ENCODE data around the gene ARHGEF16. TPM values are rescaled to one million over a fixed set of nuclear protein-coding genes. Genes with fewer than 3 reads are reported as not detected.

The ARHGEF16 gene
- polyA plus RNA-seq, 1 of the 3 experiments (the other 2 are of a cell fraction), result 0.18 TPM

DNA sequence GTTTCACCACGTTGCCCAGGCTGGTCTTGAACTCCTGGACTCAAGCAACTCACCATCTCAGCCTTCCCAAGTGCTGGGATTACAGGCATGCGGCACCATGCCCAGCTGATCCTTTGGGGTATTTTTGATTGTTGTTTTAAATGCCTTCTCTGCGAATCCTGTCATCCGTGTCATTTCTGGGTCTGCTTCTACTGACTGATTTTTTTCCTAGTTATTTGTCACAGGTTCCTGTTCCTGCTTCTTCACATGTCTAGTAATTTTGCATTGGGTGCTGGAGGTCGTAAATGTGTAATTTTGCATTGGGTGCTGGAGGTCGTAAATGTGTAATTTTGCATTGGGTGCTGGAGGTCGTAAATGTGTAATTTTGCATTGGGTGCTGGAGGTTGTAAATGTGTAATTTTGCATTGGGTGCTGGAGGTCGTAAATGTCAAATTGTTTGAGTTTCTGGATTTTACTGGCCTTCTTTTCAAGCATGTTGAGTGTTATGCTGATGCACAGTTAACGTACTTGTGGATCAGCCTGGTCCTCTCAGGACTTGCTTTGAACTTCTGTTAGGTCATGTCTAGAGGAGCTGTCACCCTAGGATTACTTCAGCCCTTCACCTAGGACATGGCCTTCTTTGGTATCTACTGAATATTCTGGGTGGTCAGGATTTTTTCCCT lies 4.1 kb upstream of the ARHGEF16 start:
- 29% methylated on average over 9 of the region's 9 CpGs for WGBS (ENCODE audit: low lambda C conversion rate)
- H3K9me3 ChIP-seq, result no peaks in the 10 kb centered on the region
- no peaks in the 10 kb centered on the region for H3K27me3 ChIP-seq (ENCODE audit: insufficient read depth)
- no peak for DNase-seq
- H3K4me1 ChIP-seq (ENCODE audit: control insufficient read depth in 1 of 2, insufficient read depth in 2 of 2, low read depth in 1 of 2, low read length in 1 of 2), result peaks cover 0 to 4% of the 10 kb centered on the region in 2 experiments; a peak in 1 of 4 replicates
- H3K27ac ChIP-seq (ENCODE audit: low read depth in 2 of 2, low read length in 1 of 2), result no peak overlapping the region
- no peaks in the 10 kb centered on the region for H4K20me1 ChIP-seq (ENCODE audit: insufficient read depth)
- H3K9ac ChIP-seq, result no peak overlapping the region
- no peaks in the 10 kb centered on the region for H3K36me3 ChIP-seq (replicated peaks in 1 of 2; ENCODE audit: control insufficient read depth in 1 of 2, insufficient read depth in 2 of 2, low read length in 1 of 2)
- ChIA-PET POLR2A (no interaction called here), CTCF (interaction anchor here (0.9 to 2.1 kb wide), 3 partner anchors 31 to 169 kb away, joined by 3 to 8 read pairs (median 4); no protein-coding TSS in a partner anchor)
- no peak overlapping the region for H3K4me2 ChIP-seq
- no peaks in the 10 kb centered on the region for H3F3A ChIP-seq (replicated peaks; ENCODE audit: insufficient read depth)
- H3K4me3 ChIP-seq (ENCODE audit: low read depth in 2 of 2, low read length in 1 of 2), result no peak overlapping the region
- no peak overlapping the region for H2AFZ ChIP-seq (ENCODE audit: low read depth)
- no peaks in the 10 kb centered on the region for H3K79me2 ChIP-seq (ENCODE audit: insufficient read depth)
- TF ChIP-seq EP300 (IDR thresholded peaks at IDR 0.05; ENCODE audit: borderline replicate concordance in 1 of 2, low read depth in 1 of 2, low read length in 1 of 2) (no peak), TEAD4 (IDR thresholded peaks at IDR 0.05; ENCODE audit: borderline replicate concordance, insufficient read depth) (no peak), MXI1 (IDR thresholded peaks at IDR 0.05; ENCODE audit: low read depth, low read length) (no peak), EZH2phosphoT487 (IDR thresholded peaks at IDR 0.05; ENCODE audit: borderline replicate concordance, low read depth) (no peak), FOXM1 (IDR thresholded peaks at IDR 0.05; ENCODE audit: low read depth) (no peak), NFIC (IDR thresholded peaks at IDR 0.05; ENCODE audit: borderline replicate concordance) (no peak), GABPA (IDR thresholded peaks at IDR 0.05; ENCODE audit: low read depth) (no peak), POLR2AphosphoS5 (IDR thresholded peaks at IDR 0.05; ENCODE audit: low read depth, low read length) (no peak), SIN3A (IDR thresholded peaks at IDR 0.05; ENCODE audit: borderline replicate concordance, low read depth, low read length) (no peak), FOSL2 (IDR thresholded peaks at IDR 0.05; ENCODE audit: borderline replicate concordance, low read depth) (no peak), TAF1 (IDR thresholded peaks at IDR 0.05; ENCODE audit: borderline replicate concordance, low read depth, low read length) (no peak), GATA2 (CRISPR knock-in tag; IDR thresholded peaks at IDR 0.05) (no peak), TCF12 (IDR thresholded peaks at IDR 0.05) (no peak), SMC3 (IDR thresholded peaks at IDR 0.05; ENCODE audit: low read depth, low read length) (no peak)
- TF ChIP-seq, protein P1, sequence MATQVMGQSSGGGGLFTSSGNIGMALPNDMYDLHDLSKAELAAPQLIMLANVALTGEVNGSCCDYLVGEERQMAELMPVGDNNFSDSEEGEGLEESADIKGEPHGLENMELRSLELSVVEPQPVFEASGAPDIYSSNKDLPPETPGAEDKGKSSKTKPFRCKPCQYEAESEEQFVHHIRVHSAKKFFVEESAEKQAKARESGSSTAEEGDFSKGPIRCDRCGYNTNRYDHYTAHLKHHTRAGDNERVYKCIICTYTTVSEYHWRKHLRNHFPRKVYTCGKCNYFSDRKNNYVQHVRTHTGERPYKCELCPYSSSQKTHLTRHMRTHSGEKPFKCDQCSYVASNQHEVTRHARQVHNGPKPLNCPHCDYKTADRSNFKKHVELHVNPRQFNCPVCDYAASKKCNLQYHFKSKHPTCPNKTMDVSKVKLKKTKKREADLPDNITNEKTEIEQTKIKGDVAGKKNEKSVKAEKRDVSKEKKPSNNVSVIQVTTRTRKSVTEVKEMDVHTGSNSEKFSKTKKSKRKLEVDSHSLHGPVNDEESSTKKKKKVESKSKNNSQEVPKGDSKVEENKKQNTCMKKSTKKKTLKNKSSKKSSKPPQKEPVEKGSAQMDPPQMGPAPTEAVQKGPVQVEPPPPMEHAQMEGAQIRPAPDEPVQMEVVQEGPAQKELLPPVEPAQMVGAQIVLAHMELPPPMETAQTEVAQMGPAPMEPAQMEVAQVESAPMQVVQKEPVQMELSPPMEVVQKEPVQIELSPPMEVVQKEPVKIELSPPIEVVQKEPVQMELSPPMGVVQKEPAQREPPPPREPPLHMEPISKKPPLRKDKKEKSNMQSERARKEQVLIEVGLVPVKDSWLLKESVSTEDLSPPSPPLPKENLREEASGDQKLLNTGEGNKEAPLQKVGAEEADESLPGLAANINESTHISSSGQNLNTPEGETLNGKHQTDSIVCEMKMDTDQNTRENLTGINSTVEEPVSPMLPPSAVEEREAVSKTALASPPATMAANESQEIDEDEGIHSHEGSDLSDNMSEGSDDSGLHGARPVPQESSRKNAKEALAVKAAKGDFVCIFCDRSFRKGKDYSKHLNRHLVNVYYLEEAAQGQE (IDR thresholded peaks at IDR 0.05; ENCODE audit: low read depth, low read length), result no peak
- TF ChIP-seq, protein P2, sequence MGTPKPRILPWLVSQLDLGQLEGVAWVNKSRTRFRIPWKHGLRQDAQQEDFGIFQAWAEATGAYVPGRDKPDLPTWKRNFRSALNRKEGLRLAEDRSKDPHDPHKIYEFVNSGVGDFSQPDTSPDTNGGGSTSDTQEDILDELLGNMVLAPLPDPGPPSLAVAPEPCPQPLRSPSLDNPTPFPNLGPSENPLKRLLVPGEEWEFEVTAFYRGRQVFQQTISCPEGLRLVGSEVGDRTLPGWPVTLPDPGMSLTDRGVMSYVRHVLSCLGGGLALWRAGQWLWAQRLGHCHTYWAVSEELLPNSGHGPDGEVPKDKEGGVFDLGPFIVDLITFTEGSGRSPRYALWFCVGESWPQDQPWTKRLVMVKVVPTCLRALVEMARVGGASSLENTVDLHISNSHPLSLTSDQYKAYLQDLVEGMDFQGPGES (IDR thresholded peaks at IDR 0.05; ENCODE audit: low read depth, low read length), result no peak
- TF ChIP-seq, protein P3, sequence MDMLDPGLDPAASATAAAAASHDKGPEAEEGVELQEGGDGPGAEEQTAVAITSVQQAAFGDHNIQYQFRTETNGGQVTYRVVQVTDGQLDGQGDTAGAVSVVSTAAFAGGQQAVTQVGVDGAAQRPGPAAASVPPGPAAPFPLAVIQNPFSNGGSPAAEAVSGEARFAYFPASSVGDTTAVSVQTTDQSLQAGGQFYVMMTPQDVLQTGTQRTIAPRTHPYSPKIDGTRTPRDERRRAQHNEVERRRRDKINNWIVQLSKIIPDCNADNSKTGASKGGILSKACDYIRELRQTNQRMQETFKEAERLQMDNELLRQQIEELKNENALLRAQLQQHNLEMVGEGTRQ (IDR thresholded peaks at IDR 0.05; ENCODE audit: borderline replicate concordance, low read depth, low read length), result no peak
- TF ChIP-seq, protein P4, sequence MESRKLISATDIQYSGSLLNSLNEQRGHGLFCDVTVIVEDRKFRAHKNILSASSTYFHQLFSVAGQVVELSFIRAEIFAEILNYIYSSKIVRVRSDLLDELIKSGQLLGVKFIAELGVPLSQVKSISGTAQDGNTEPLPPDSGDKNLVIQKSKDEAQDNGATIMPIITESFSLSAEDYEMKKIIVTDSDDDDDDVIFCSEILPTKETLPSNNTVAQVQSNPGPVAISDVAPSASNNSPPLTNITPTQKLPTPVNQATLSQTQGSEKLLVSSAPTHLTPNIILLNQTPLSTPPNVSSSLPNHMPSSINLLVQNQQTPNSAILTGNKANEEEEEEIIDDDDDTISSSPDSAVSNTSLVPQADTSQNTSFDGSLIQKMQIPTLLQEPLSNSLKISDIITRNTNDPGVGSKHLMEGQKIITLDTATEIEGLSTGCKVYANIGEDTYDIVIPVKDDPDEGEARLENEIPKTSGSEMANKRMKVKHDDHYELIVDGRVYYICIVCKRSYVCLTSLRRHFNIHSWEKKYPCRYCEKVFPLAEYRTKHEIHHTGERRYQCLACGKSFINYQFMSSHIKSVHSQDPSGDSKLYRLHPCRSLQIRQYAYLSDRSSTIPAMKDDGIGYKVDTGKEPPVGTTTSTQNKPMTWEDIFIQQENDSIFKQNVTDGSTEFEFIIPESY (IDR thresholded peaks at IDR 0.05; ENCODE audit: borderline replicate concordance, low read depth), result no peak
- TF ChIP-seq, protein P5, sequence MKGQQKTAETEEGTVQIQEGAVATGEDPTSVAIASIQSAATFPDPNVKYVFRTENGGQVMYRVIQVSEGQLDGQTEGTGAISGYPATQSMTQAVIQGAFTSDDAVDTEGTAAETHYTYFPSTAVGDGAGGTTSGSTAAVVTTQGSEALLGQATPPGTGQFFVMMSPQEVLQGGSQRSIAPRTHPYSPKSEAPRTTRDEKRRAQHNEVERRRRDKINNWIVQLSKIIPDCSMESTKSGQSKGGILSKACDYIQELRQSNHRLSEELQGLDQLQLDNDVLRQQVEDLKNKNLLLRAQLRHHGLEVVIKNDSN (IDR thresholded peaks at IDR 0.05; ENCODE audit: borderline replicate concordance, low read depth), result no peak
- TF ChIP-seq, protein P6, sequence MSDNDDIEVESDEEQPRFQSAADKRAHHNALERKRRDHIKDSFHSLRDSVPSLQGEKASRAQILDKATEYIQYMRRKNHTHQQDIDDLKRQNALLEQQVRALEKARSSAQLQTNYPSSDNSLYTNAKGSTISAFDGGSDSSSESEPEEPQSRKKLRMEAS (IDR thresholded peaks at IDR 0.05; ENCODE audit: low read depth), result no peak
- no peaks in the 10 kb centered on the region for H3K9me2 ChIP-seq

All from SK-N-SH (cell line).